ENCODE measurements around the gene ZWILCH. TPM values are rescaled to one million over a fixed set of nuclear protein-coding genes. Genes with fewer than 3 reads are reported as not detected.
"Not testable (repeated sequence)": the region's sequence is repeated elsewhere in the genome, so short reads cannot be mapped to it uniquely, and the experiment has no call there.

Gene ZWILCH
- 1 to 10 TPM; 4.5 to 7.9 TPM for polyA plus RNA-seq

- Histone ChIP-seq H3K9me3 (ENCODE audit: control insufficient read depth in 2 of 2, insufficient read depth in 1 of 2, low read depth in 1 of 2, low read length in 1 of 2) (no peaks in the 10 kb centered on the region), H3K36me3 (ENCODE audit: control insufficient read depth in 2 of 2, insufficient read depth in 2 of 2, low read length in 1 of 2) (peaks cover 8 to 13% of the 10 kb centered on the region in 2 donors), H3K27me3 (ENCODE audit: control insufficient read depth in 1 of 2, insufficient read depth in 2 of 2, low read length in 2 of 2) (no peaks in the 10 kb centered on the region), H3K27ac (ENCODE audit: low read depth in 2 of 2, low read length in 1 of 2) (peak within 1 kb of the TSS; percentile 89 to 99), H3K4me3 (ENCODE audit: low read depth in 1 of 2, low read length in 2 of 2) (peak within 1 kb of the TSS; percentile 94 to 98), H3K4me1 (ENCODE audit: control insufficient read depth in 2 of 2, insufficient read depth in 2 of 2, low read length in 1 of 2) (no peaks in the 10 kb centered on the region)
- 0 to 1% methylated on average over 46 of the region's 46 CpGs for WGBS, 2 donors
Measured at GRCh38 chr15:66504563-66505429, at the start of gene ZWILCH, which contains the start of gene RPL4. ZWILCH (plus strand) TSS chr15:66505326; CDS start chr15:66505339, 13 bp downstream. RPL4 (minus strand) TSS chr15:66504855; CDS start chr15:66504790, 65 bp downstream.

- Histone ChIP-seq H3K4me3 (ENCODE audit: low read depth in 1 of 2, low read length in 2 of 2) (no peak overlapping the region), H3K4me1 (ENCODE audit: control insufficient read depth in 2 of 2, insufficient read depth in 2 of 2, low read length in 1 of 2) (peaks cover 0 to 5% of the 10 kb centered on the region in 2 donors), H3K36me3 (ENCODE audit: control insufficient read depth in 2 of 2, insufficient read depth in 2 of 2, low read length in 1 of 2) (no peaks in the 10 kb centered on the region), H3K27ac (ENCODE audit: low read depth in 2 of 2, low read length in 1 of 2) (peak overlapping the region in 1 of 2 donors; percentile 18), H3K9me3 (ENCODE audit: control insufficient read depth in 2 of 2, insufficient read depth in 1 of 2, low read depth in 1 of 2, low read length in 1 of 2) (no peaks in the 10 kb centered on the region), H3K27me3 (ENCODE audit: control insufficient read depth in 1 of 2, insufficient read depth in 2 of 2, low read length in 2 of 2) (no peaks in the 10 kb centered on the region)
- WGBS, 2 donors = 59 to 65% methylated on average over 3 of the region's 3 CpGs
Measured at GRCh38 chr15:66456211-66456610, 48.9 kb upstream of the ZWILCH start.

GRCh38 chr15:66459818-66460615 is 45.1 kb upstream of the ZWILCH start:
- Histone ChIP-seq H3K27ac (ENCODE audit: low read depth in 2 of 2, low read length in 1 of 2) (peak overlapping the region in 1 of 2 donors; percentile 26), H3K4me3 (ENCODE audit: low read depth in 1 of 2, low read length in 2 of 2) (no peak overlapping the region), H3K9me3 (ENCODE audit: control insufficient read depth in 2 of 2, insufficient read depth in 1 of 2, low read depth in 1 of 2, low read length in 1 of 2) (no peaks in the 10 kb centered on the region), H3K27me3 (ENCODE audit: control insufficient read depth in 1 of 2, insufficient read depth in 2 of 2, low read length in 2 of 2) (no peaks in the 10 kb centered on the region), H3K4me1 (ENCODE audit: control insufficient read depth in 2 of 2, insufficient read depth in 2 of 2, low read length in 1 of 2) (peaks cover 0 to 5% of the 10 kb centered on the region in 2 donors), H3K36me3 (ENCODE audit: control insufficient read depth in 2 of 2, insufficient read depth in 2 of 2, low read length in 1 of 2) (peaks cover 0 to 5% of the 10 kb centered on the region in 2 donors)
- 72 to 75% methylated on average over 3 of the region's 3 CpGs for WGBS, 2 donors

- not testable (repeated sequence) for H3K4me1 ChIP-seq (ENCODE audit: control insufficient read depth in 2 of 2, insufficient read depth in 2 of 2, low read length in 1 of 2); H3K4me3 ChIP-seq (ENCODE audit: low read depth in 1 of 2, low read length in 2 of 2); H3K27me3 ChIP-seq (ENCODE audit: control insufficient read depth in 1 of 2, insufficient read depth in 2 of 2, low read length in 2 of 2); H3K36me3 ChIP-seq (ENCODE audit: control insufficient read depth in 2 of 2, insufficient read depth in 2 of 2, low read length in 1 of 2); H3K9me3 ChIP-seq (ENCODE audit: control insufficient read depth in 2 of 2, insufficient read depth in 1 of 2, low read depth in 1 of 2, low read length in 1 of 2)
- WGBS, 2 donors = 84 to 89% methylated on average over 6 of the region's 6 CpGs
- peak overlapping the region; percentile 12 to 85 for H3K27ac ChIP-seq (ENCODE audit: low read depth in 2 of 2, low read length in 1 of 2)
Measured at GRCh38 chr15:66461294-66461693, 43.8 kb upstream of the ZWILCH start.

GRCh38 chr15:66461917-66462316 is 43.2 kb upstream of the ZWILCH start:
- Histone ChIP-seq H3K27ac (ENCODE audit: low read depth in 2 of 2, low read length in 1 of 2) (peak overlapping the region in 1 of 2 donors; percentile 12), H3K4me1 (ENCODE audit: control insufficient read depth in 2 of 2, insufficient read depth in 2 of 2, low read length in 1 of 2) (peaks cover 0 to 5% of the 10 kb centered on the region in 2 donors), H3K4me3 (ENCODE audit: low read depth in 1 of 2, low read length in 2 of 2) (no peak overlapping the region), H3K9me3 (ENCODE audit: control insufficient read depth in 2 of 2, insufficient read depth in 1 of 2, low read depth in 1 of 2, low read length in 1 of 2) (no peaks in the 10 kb centered on the region), H3K36me3 (ENCODE audit: control insufficient read depth in 2 of 2, insufficient read depth in 2 of 2, low read length in 1 of 2) (peaks cover 0 to 5% of the 10 kb centered on the region in 2 donors), H3K27me3 (ENCODE audit: control insufficient read depth in 1 of 2, insufficient read depth in 2 of 2, low read length in 2 of 2) (no peaks in the 10 kb centered on the region)
- WGBS, 2 donors = 74 to 82% methylated on average over 2 of the region's 2 CpGs

- Histone ChIP-seq H3K9me3 (ENCODE audit: control insufficient read depth in 2 of 2, insufficient read depth in 1 of 2, low read depth in 1 of 2, low read length in 1 of 2) (no peaks in the 10 kb centered on the region), H3K4me1 (ENCODE audit: control insufficient read depth in 2 of 2, insufficient read depth in 2 of 2, low read length in 1 of 2) (peaks cover 0 to 5% of the 10 kb centered on the region in 2 donors), H3K4me3 (ENCODE audit: low read depth in 1 of 2, low read length in 2 of 2) (no peak overlapping the region), H3K27me3 (ENCODE audit: control insufficient read depth in 1 of 2, insufficient read depth in 2 of 2, low read length in 2 of 2) (no peaks in the 10 kb centered on the region), H3K36me3 (ENCODE audit: control insufficient read depth in 2 of 2, insufficient read depth in 2 of 2, low read length in 1 of 2) (peaks cover 0 to 5% of the 10 kb centered on the region in 2 donors), H3K27ac (ENCODE audit: low read depth in 2 of 2, low read length in 1 of 2) (peak overlapping the region in 1 of 2 donors; percentile 31)
- WGBS, 2 donors = 71 to 85% methylated on average over 4 of the region's 4 CpGs
Measured at GRCh38 chr15:66462627-66463026, 42.5 kb upstream of the ZWILCH start.

GRCh38 chr15:66465294-66465693 is 39.8 kb upstream of the ZWILCH start:
- not testable (repeated sequence) for H3K27ac ChIP-seq (ENCODE audit: low read depth in 2 of 2, low read length in 1 of 2); H3K4me1 ChIP-seq (ENCODE audit: control insufficient read depth in 2 of 2, insufficient read depth in 2 of 2, low read length in 1 of 2); H3K27me3 ChIP-seq (ENCODE audit: control insufficient read depth in 1 of 2, insufficient read depth in 2 of 2, low read length in 2 of 2); H3K4me3 ChIP-seq (ENCODE audit: low read depth in 1 of 2, low read length in 2 of 2); H3K9me3 ChIP-seq (ENCODE audit: control insufficient read depth in 2 of 2, insufficient read depth in 1 of 2, low read depth in 1 of 2, low read length in 1 of 2); H3K36me3 ChIP-seq (ENCODE audit: control insufficient read depth in 2 of 2, insufficient read depth in 2 of 2, low read length in 1 of 2)
- 94 to 95% methylated on average over 6 of the region's 6 CpGs for WGBS, 2 donors

- H3K36me3 ChIP-seq (ENCODE audit: control insufficient read depth in 2 of 2, insufficient read depth in 2 of 2, low read length in 1 of 2); H3K9me3 ChIP-seq (ENCODE audit: control insufficient read depth in 2 of 2, insufficient read depth in 1 of 2, low read depth in 1 of 2, low read length in 1 of 2); H3K4me3 ChIP-seq (ENCODE audit: low read depth in 1 of 2, low read length in 2 of 2); H3K4me1 ChIP-seq (ENCODE audit: control insufficient read depth in 2 of 2, insufficient read depth in 2 of 2, low read length in 1 of 2); H3K27me3 ChIP-seq (ENCODE audit: control insufficient read depth in 1 of 2, insufficient read depth in 2 of 2, low read length in 2 of 2): not testable (repeated sequence)
- 90 to 93% methylated on average over 11 of the region's 11 CpGs for WGBS, 2 donors
- peak overlapping the region; percentile 12 to 76 for H3K27ac ChIP-seq (ENCODE audit: low read depth in 2 of 2, low read length in 1 of 2)
Measured at GRCh38 chr15:66467162-66468040, 37.7 kb upstream of the ZWILCH start.

- not testable (repeated sequence) for H3K36me3 ChIP-seq (ENCODE audit: control insufficient read depth in 2 of 2, insufficient read depth in 2 of 2, low read length in 1 of 2); H3K9me3 ChIP-seq (ENCODE audit: control insufficient read depth in 2 of 2, insufficient read depth in 1 of 2, low read depth in 1 of 2, low read length in 1 of 2); H3K27me3 ChIP-seq (ENCODE audit: control insufficient read depth in 1 of 2, insufficient read depth in 2 of 2, low read length in 2 of 2); H3K4me1 ChIP-seq (ENCODE audit: control insufficient read depth in 2 of 2, insufficient read depth in 2 of 2, low read length in 1 of 2); H3K4me3 ChIP-seq (ENCODE audit: low read depth in 1 of 2, low read length in 2 of 2); H3K27ac ChIP-seq (ENCODE audit: low read depth in 2 of 2, low read length in 1 of 2)
- WGBS, 2 donors = 84 to 86% methylated on average over 4 of the region's 4 CpGs
Measured at GRCh38 chr15:66470825-66471224, 34.3 kb upstream of the ZWILCH start.
